ENCODE results near the gene SETD7. TPM values are rescaled to one million over a fixed set of nuclear protein-coding genes. Genes with fewer than 3 reads are reported as not detected.

The SETD7 gene
- total and polyA plus RNA-seq, 2 of the 4 experiments (the other 2 are of a cell fraction): 17.0 to 46.6 TPM

GRCh38 chr4:139567159-139567870, 11.3 kb upstream of the SETD7 start:
- in situ Hi-C loops (cut with MboI; ENCODE audit: low sequenced_read_pairs) (no loop called here), dilution Hi-C loops (cut with HindIII; ENCODE audit: low sequenced_read_pairs, unreplicated experiment) (no loop called here), intact Hi-C loops (cut with micrococcal nuclease) (loop anchor here (10.0 kb wide), 1 partner anchor 363 kb away; no protein-coding TSS in a partner anchor)
- ChIA-PET POLR2A (ENCODE audit: unreplicated experiment) (no interaction called here), CTCF (no interaction called here)
- no CpG with 5 or more reads among the region's 7 CpGs for WGBS, 2 experiments (ENCODE audit: extremely low coverage in 2 of 2, insufficient read length in 1 of 2)
- Histone ChIP-seq H3K4ac (ENCODE audit: low read depth, low read length) (no peak overlapping the region), H4K5ac (ENCODE audit: low read depth, low read length) (no peak overlapping the region), H4K8ac (ENCODE audit: low read depth in 2 of 2, low read length in 2 of 2) (no peak overlapping the region), H4K20me1 (ENCODE audit: insufficient read depth, low read length) (no peaks in the 10 kb centered on the region), H3K9me1 (ENCODE audit: insufficient read depth, low read length) (no peaks in the 10 kb centered on the region), H2BK120ac (ENCODE audit: low read depth, low read length) (no peak overlapping the region), H2BK5ac (ENCODE audit: low read depth, low read length, poor library complexity, severe bottlenecking) (no peak overlapping the region), H2AK5ac (ENCODE audit: low read depth, low read length) (no peak overlapping the region), H3K79me1 (ENCODE audit: low read depth in 1 of 2, low read length in 2 of 2) (no peaks in the 10 kb centered on the region), H3K4me1 (ENCODE audit: control insufficient read depth, insufficient read depth, low read length) (peaks cover 2% of the 10 kb centered on the region), H3K23ac (ENCODE audit: low read depth, low read length) (no peak overlapping the region), H2AK9ac (replicated peaks; ENCODE audit: low read depth, low read length, poor library complexity) (no peak overlapping the region), H3K36me3 (ENCODE audit: control insufficient read depth, insufficient read depth, low read length) (no peaks in the 10 kb centered on the region), H3K56ac (ENCODE audit: extremely low read depth, insufficient read depth, low read length) (no peak overlapping the region), H2BK20ac (ENCODE audit: low read depth, low read length) (no peak overlapping the region), H3K9ac (ENCODE audit: low read depth, low read length) (no peak overlapping the region), H3K4me3 (ENCODE audit: insufficient read depth, low read depth, low read length) (no peak overlapping the region), H3K18ac (ENCODE audit: low read depth, low read length) (no peak overlapping the region), H3K9me3 (ENCODE audit: control insufficient read depth, insufficient read depth, low read length) (no peaks in the 10 kb centered on the region), H3K4me2 (ENCODE audit: low read depth, low read length) (no peak overlapping the region), H2AFZ (replicated peaks; ENCODE audit: low read length, poor library complexity) (no peak overlapping the region), H2BK15ac (ENCODE audit: low read depth, low read length) (no peak overlapping the region), H4K91ac (ENCODE audit: insufficient read depth, low read depth, low read length) (no peak overlapping the region), H3K14ac (replicated peaks; ENCODE audit: low read depth, low read length) (no peak overlapping the region), H3K27me3 (ENCODE audit: control insufficient read depth, insufficient read depth, low read length) (no peaks in the 10 kb centered on the region), H3K27ac (ENCODE audit: insufficient read depth, low read length) (no peak overlapping the region)
- TF ChIP-seq POLR2A (IDR thresholded peaks at IDR 0.05; ENCODE audit: low read depth, low read length) (no peak), CEBPB (IDR thresholded peaks at IDR 0.05; ENCODE audit: low read depth, low read length) (no peak), SMC3 (IDR thresholded peaks at IDR 0.05; ENCODE audit: low read depth, low read length) (no peak), RCOR1 (IDR thresholded peaks at IDR 0.05; ENCODE audit: insufficient replicate concordance, low read length) (no peak), NFE2L2 (IDR thresholded peaks at IDR 0.05; ENCODE audit: low read depth, low read length) (no peak), BHLHE40 (IDR thresholded peaks at IDR 0.05; ENCODE audit: low read depth, low read length) (no peak), CHD1 (IDR thresholded peaks at IDR 0.05; ENCODE audit: low read depth, low read length) (no peak), MAFK (IDR thresholded peaks at IDR 0.05; ENCODE audit: low read depth, low read length) (no peak)
- BruUV-seq (replicated peaks): no TSS peak
- no peak for ATAC-seq (ENCODE audit: low read depth)
- no peak for DNase-seq
